Measurements from ENCODE around the gene MRI1. TPM values are rescaled to one million over a fixed set of nuclear protein-coding genes. Genes with fewer than 3 reads are reported as not detected.
"Not testable (repeated sequence)": the region's sequence is repeated elsewhere in the genome, so short reads cannot be mapped to it uniquely, and the experiment has no call there.

The MRI1 gene
- polyA plus RNA-seq, 4 donors, result 12.3 to 41.3 (median 15.8) TPM

GRCh38 chr19:13790354-13790753 lies 26.0 kb downstream of the MRI1 start:
- Histone ChIP-seq H3K4me1 (ENCODE audit: control insufficient read depth in 3 of 3, insufficient read depth in 2 of 3, low read depth in 1 of 3, low read length in 2 of 3) (peaks cover 0 to 5% (median 0%) of the 10 kb centered on the region in 3 donors), H3K27ac (ENCODE audit: low read depth in 1 of 3, low read length in 2 of 3) (peak overlapping the region in 2 of 3 donors; percentile 24 to 49), H3K9me3 (ENCODE audit: control insufficient read depth in 2 of 2, insufficient read depth in 1 of 2, low read depth in 1 of 2, low read length in 1 of 2) (no peaks in the 10 kb centered on the region), H3K4me3 (ENCODE audit: low read depth in 1 of 3, low read length in 3 of 3) (no peak overlapping the region), H3K36me3 (ENCODE audit: control insufficient read depth in 3 of 3, insufficient read depth in 2 of 3, low read depth in 1 of 3, low read length in 3 of 3) (no peaks in the 10 kb centered on the region), H3K27me3 (ENCODE audit: control insufficient read depth in 3 of 3, insufficient read depth in 3 of 3, low read length in 3 of 3) (no peaks in the 10 kb centered on the region)
- FAIRE-seq, result no peak
- DNase-seq, result no peak
- WGBS, 3 donors, result 58 to 68% (median 68%) methylated on average over 8 of the region's 8 CpGs

GRCh38 chr19:13793317-13793716 lies 29.0 kb downstream of the MRI1 start:
- H3K27ac ChIP-seq (ENCODE audit: low read depth in 1 of 3, low read length in 2 of 3); FAIRE-seq: not testable (repeated sequence)

GRCh38 chr19:13794398-13794756 lies 30.1 kb downstream of the MRI1 start:
- Histone ChIP-seq H3K27ac (ENCODE audit: low read depth in 1 of 3, low read length in 2 of 3) (peak overlapping the region; percentile 42 to 95 (median 74)), H3K4me1 (ENCODE audit: control insufficient read depth in 3 of 3, insufficient read depth in 2 of 3, low read depth in 1 of 3, low read length in 2 of 3) (peaks cover 0 to 18% (median 5%) of the 10 kb centered on the region in 3 donors), H3K4me3 (ENCODE audit: low read depth in 1 of 3, low read length in 3 of 3) (peak overlapping the region; percentile 58 to 94 (median 63)), H3K9me3 (ENCODE audit: control insufficient read depth in 2 of 2, insufficient read depth in 1 of 2, low read depth in 1 of 2, low read length in 1 of 2) (no peaks in the 10 kb centered on the region), H3K36me3 (ENCODE audit: control insufficient read depth in 3 of 3, insufficient read depth in 2 of 3, low read depth in 1 of 3, low read length in 3 of 3) (no peaks in the 10 kb centered on the region), H3K27me3 (ENCODE audit: control insufficient read depth in 3 of 3, insufficient read depth in 3 of 3, low read length in 3 of 3) (no peaks in the 10 kb centered on the region)
- FAIRE-seq, result no peak
- DNase-seq, result peak in 1 of 2 donors; percentile 66
- WGBS, 3 donors, result 4 to 6% (median 5%) methylated on average over 8 of the region's 8 CpGs

More at GRCh38 chr19:13793317-13793716, 29.0 kb downstream of the MRI1 start:
- H3K4me3 ChIP-seq (ENCODE audit: low read depth in 1 of 3, low read length in 3 of 3); H3K36me3 ChIP-seq (ENCODE audit: control insufficient read depth in 3 of 3, insufficient read depth in 2 of 3, low read depth in 1 of 3, low read length in 3 of 3); H3K27me3 ChIP-seq (ENCODE audit: control insufficient read depth in 3 of 3, insufficient read depth in 3 of 3, low read length in 3 of 3); DNase-seq; H3K9me3 ChIP-seq (ENCODE audit: control insufficient read depth in 2 of 2, insufficient read depth in 1 of 2, low read depth in 1 of 2, low read length in 1 of 2): not testable (repeated sequence)
- peaks cover 0 to 18% (median 5%) of the 10 kb centered on the region in 3 donors for H3K4me1 ChIP-seq (ENCODE audit: control insufficient read depth in 3 of 3, insufficient read depth in 2 of 3, low read depth in 1 of 3, low read length in 2 of 3)
- 78 to 88% (median 80%) methylated on average over 9 of the region's 9 CpGs for WGBS, 3 donors

- peaks cover 0 to 3% (median 0%) of the 10 kb centered on the region in 3 donors for H3K36me3 ChIP-seq (ENCODE audit: control insufficient read depth in 3 of 3, insufficient read depth in 2 of 3, low read depth in 1 of 3, low read length in 3 of 3)
- no peak for FAIRE-seq
These were observed 30.7 kb downstream of the MRI1 start, which contains the start of gene ZSWIM4 for GRCh38 chr19:13794757-13795589. Gene ZSWIM4 (plus strand): TSS chr19:13795443. CDS start chr19:13795649, 206 bp downstream.

GRCh38 chr19:13795595-13796300 lies 31.4 kb downstream of the MRI1 start:
- FAIRE-seq (no peak), DNase-seq (peak in 1 of 2 donors; percentile 56)
- peaks cover 0 to 18% (median 5%) of the 10 kb centered on the region in 3 donors for H3K4me1 ChIP-seq (ENCODE audit: control insufficient read depth in 3 of 3, insufficient read depth in 2 of 3, low read depth in 1 of 3, low read length in 2 of 3)
- no peaks in the 10 kb centered on the region for H3K27me3 ChIP-seq (ENCODE audit: control insufficient read depth in 3 of 3, insufficient read depth in 3 of 3, low read length in 3 of 3)
- H3K4me3 ChIP-seq (ENCODE audit: low read depth in 1 of 3, low read length in 3 of 3), result peak overlapping the region; percentile 70 to 94 (median 83)
- peaks cover 0 to 6% (median 0%) of the 10 kb centered on the region in 3 donors for H3K36me3 ChIP-seq (ENCODE audit: control insufficient read depth in 3 of 3, insufficient read depth in 2 of 3, low read depth in 1 of 3, low read length in 3 of 3)
- H3K27ac ChIP-seq (ENCODE audit: low read depth in 1 of 3, low read length in 2 of 3), result peak overlapping the region in 2 of 3 donors; percentile 53 to 84
- H3K9me3 ChIP-seq (ENCODE audit: control insufficient read depth in 2 of 2, insufficient read depth in 1 of 2, low read depth in 1 of 2, low read length in 1 of 2), result no peaks in the 10 kb centered on the region
- 3 to 13% (median 9%) methylated on average over 16 to 42 of the region's 42 CpGs for WGBS, 3 donors

More at GRCh38 chr19:13794757-13795589, 30.7 kb downstream of the MRI1 start, which contains the start of gene ZSWIM4:
- no peaks in the 10 kb centered on the region for H3K27me3 ChIP-seq (ENCODE audit: control insufficient read depth in 3 of 3, insufficient read depth in 3 of 3, low read length in 3 of 3)
- DNase-seq, result peak; percentile 99 to 100
- peaks cover 0 to 18% (median 5%) of the 10 kb centered on the region in 3 donors for H3K4me1 ChIP-seq (ENCODE audit: control insufficient read depth in 3 of 3, insufficient read depth in 2 of 3, low read depth in 1 of 3, low read length in 2 of 3)
- 1% methylated on average over 60 to 71 of the region's 71 CpGs for WGBS, 3 donors
- H3K9me3 ChIP-seq (ENCODE audit: control insufficient read depth in 2 of 2, insufficient read depth in 1 of 2, low read depth in 1 of 2, low read length in 1 of 2), result no peaks in the 10 kb centered on the region
- peak within 1 kb of the TSS; percentile 53 to 95 (median 74) for H3K27ac ChIP-seq (ENCODE audit: low read depth in 1 of 3, low read length in 2 of 3)
- H3K4me3 ChIP-seq (ENCODE audit: low read depth in 1 of 3, low read length in 3 of 3), result peak within 1 kb of the TSS; percentile 70 to 94 (median 83)

- Histone ChIP-seq H3K36me3 (ENCODE audit: control insufficient read depth in 3 of 3, insufficient read depth in 2 of 3, low read depth in 1 of 3, low read length in 3 of 3) (peaks cover 0 to 7% (median 0%) of the 10 kb centered on the region in 3 donors), H3K4me1 (ENCODE audit: control insufficient read depth in 3 of 3, insufficient read depth in 2 of 3, low read depth in 1 of 3, low read length in 2 of 3) (peaks cover 0 to 18% (median 5%) of the 10 kb centered on the region in 3 donors), H3K27ac (ENCODE audit: low read depth in 1 of 3, low read length in 2 of 3) (peak overlapping the region in 1 of 3 donors; percentile 84), H3K27me3 (ENCODE audit: control insufficient read depth in 3 of 3, insufficient read depth in 3 of 3, low read length in 3 of 3) (no peaks in the 10 kb centered on the region), H3K4me3 (ENCODE audit: low read depth in 1 of 3, low read length in 3 of 3) (peak overlapping the region; percentile 2 to 94 (median 83)), H3K9me3 (ENCODE audit: control insufficient read depth in 2 of 2, insufficient read depth in 1 of 2, low read depth in 1 of 2, low read length in 1 of 2) (no peaks in the 10 kb centered on the region)
- FAIRE-seq (no peak), DNase-seq (peak in 1 of 2 donors; percentile 30)
- WGBS, 3 donors, result 16 to 31% (median 29%) methylated on average over 12 of the region's 12 CpGs
These were observed 32.2 kb downstream of the MRI1 start for GRCh38 chr19:13796301-13797057.

GRCh38 chr19:13797058-13797440 lies 32.7 kb downstream of the MRI1 start:
- Histone ChIP-seq H3K4me3 (ENCODE audit: low read depth in 1 of 3, low read length in 3 of 3) (no peak overlapping the region), H3K4me1 (ENCODE audit: control insufficient read depth in 3 of 3, insufficient read depth in 2 of 3, low read depth in 1 of 3, low read length in 2 of 3) (peaks cover 0 to 18% (median 5%) of the 10 kb centered on the region in 3 donors), H3K27ac (ENCODE audit: low read depth in 1 of 3, low read length in 2 of 3) (peak overlapping the region in 1 of 3 donors; percentile 84), H3K9me3 (ENCODE audit: control insufficient read depth in 2 of 2, insufficient read depth in 1 of 2, low read depth in 1 of 2, low read length in 1 of 2) (no peaks in the 10 kb centered on the region), H3K36me3 (ENCODE audit: control insufficient read depth in 3 of 3, insufficient read depth in 2 of 3, low read depth in 1 of 3, low read length in 3 of 3) (peaks cover 0 to 7% (median 0%) of the 10 kb centered on the region in 3 donors), H3K27me3 (ENCODE audit: control insufficient read depth in 3 of 3, insufficient read depth in 3 of 3, low read length in 3 of 3) (no peaks in the 10 kb centered on the region)
- WGBS, 3 donors, result 66 to 78% (median 74%) methylated on average over 4 of the region's 4 CpGs
- FAIRE-seq (no peak), DNase-seq (no peak)
